HepG2 (cell line): ENCODE results near the gene CARD19.

Experiments
- E2F1 ChIP-seq: sonication (generic); formaldehyde crosslinking; IDR thresholded peaks from 2 replicates; pipeline ENCODE4 v1.5.0; 2020; ENCODE audit warnings: missing genetic modification reagents
- IRX3 ChIP-seq: sonication (generic); formaldehyde crosslinking; IDR thresholded peaks from 2 replicates; pipeline ENCODE4 v1.8.1; 2023; ENCODE audit warnings: mild to moderate bottlenecking, low read depth, missing genetic modification reagents, borderline replicate concordance
- NONO ChIP-seq, 2 experiments: fragments of 450-650 bp in 1 of 2; sonication (generic) in 1 of 2; formaldehyde crosslinking in 1 of 2; IDR thresholded peaks in 1 of 2; conservative IDR thresholded peaks in 1 of 2; 2 replicates each; pipeline versions ENCODE4 v1.6.1 to v1.8.0; 2017 to 2022; ENCODE audit warnings: mild to moderate bottlenecking in 1 of 2, missing genetic modification reagents in 1 of 2, moderate library complexity in 1 of 2
- SMC3 ChIP-seq: IDR thresholded peaks from 2 replicates; pipeline ENCODE4 v1.6.1; 2011; ENCODE audit warnings: low read length, improper control_type of control experiment

- no peak for TF ChIP-seq E2F1 (CRISPR knock-in tag)
- no peak for TF ChIP-seq NONO (IDR thresholded peaks at IDR 0.05)
- no peak for TF ChIP-seq NONO (CRISPR knock-in tag; conservative IDR thresholded peaks at IDR 0.05)
- TF ChIP-seq SMC3, result no peak
- TF ChIP-seq IRX3, result no peak
Observed at GRCh38 chr9:93096131-93096802, at the start of gene CARD19.
